Breast epithelium (tissue), 4 donors: ENCODE data around the gene POTEF. TPM values are rescaled to one million over a fixed set of nuclear protein-coding genes. Genes with fewer than 3 reads are reported as not detected.
"Not testable (repeated sequence)": the region's sequence is repeated elsewhere in the genome, so short reads cannot be mapped to it uniquely, and the experiment has no call there.

ENCODE experiments used
- DNase-seq, 2 donors: peaks; one replicate each; pipeline ENCODE4 v3.0.0-alpha.2; 2019; ENCODE audit warnings: low spot score in 2 of 2
- H3K27ac ChIP-seq, 2 donors: fragments of 200-600 bp; sonication (generic) in 1 of 2; one replicate each; pipeline ENCODE4 v1.5.1; 2016 to 2019; ENCODE audit warnings: mild to moderate bottlenecking in 1 of 2
- H3K27me3 ChIP-seq, 2 donors: fragments of 200-600 bp; sonication (generic) in 1 of 2; one replicate each; pipeline versions ENCODE4 v1.5.1 to v1.6.0; 2017 to 2019; ENCODE audit warnings: control low read depth in 1 of 2, mild to moderate bottlenecking in 1 of 2
- H3K36me3 ChIP-seq: fragments of 200-600 bp; one replicate; pipeline ENCODE4 v1.5.1; 2019
- H3K4me1 ChIP-seq, 2 donors: fragments of 200-600 bp; sonication (generic); one replicate each; pipeline ENCODE4 v1.5.1; 2016 to 2019; ENCODE audit warnings: control low read depth in 1 of 2
- H3K4me3 ChIP-seq, 3 donors: fragments of 200-600 bp; sonication (generic); 1 replicate in 2 of 3; 2 replicates in 1 of 3; pipeline ENCODE4 v1.5.1; 2016 to 2019; ENCODE audit warnings: mild to moderate bottlenecking in 3 of 3, moderate library complexity in 2 of 3
- H3K9me3 ChIP-seq, 2 donors: fragments of 200-600 bp; sonication (generic) in 1 of 2; one replicate each; pipeline ENCODE4 v1.5.1; 2016 to 2019; ENCODE audit warnings: control low read depth in 1 of 2
- POLR2A ChIP-seq: fragments of 450-650 bp; IDR thresholded peaks from one replicate; pipeline ENCODE4 v1.6.1; 2016; ENCODE audit warnings: antibody characterized with exemption, mild to moderate bottlenecking, moderate library complexity
- intact Hi-C: fragments of 100-400 bp; cut with DNase I; formaldehyde crosslinking; loops from one replicate; pipeline ENCODE4 v1.15.1; 2023; ENCODE audit warnings: low total_unique reads
- total RNA-seq, 3 donors: library from RNA; depleted of rRNA; stranded (reverse); fragments of >200 nt; gene quantifications; one replicate each; pipeline ENCODE4 v1.1.0, GENCODE V29; 2016

Gene POTEF
- total RNA-seq, 3 donors from 2014 or later: 3.3 to 4.2 TPM; not detected in 1

DNA sequence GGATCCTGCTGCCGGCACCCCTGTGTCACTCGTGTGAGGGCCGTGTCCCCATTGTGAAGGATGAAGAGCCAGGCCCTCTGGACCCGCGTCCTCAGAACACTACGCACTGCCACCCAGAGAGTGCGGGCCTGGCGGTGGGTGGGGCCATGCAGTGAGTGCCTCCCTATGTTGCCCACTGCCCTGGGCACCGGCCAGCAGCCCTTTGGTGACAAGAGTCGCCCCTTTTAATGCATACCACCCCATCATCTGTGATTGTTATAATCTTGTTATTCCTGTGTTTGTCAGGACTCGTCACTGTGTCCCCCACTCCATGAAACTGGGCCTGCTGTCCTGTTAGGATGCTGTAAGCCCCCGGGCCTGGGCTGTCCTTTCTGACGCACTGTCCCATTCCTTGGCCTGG, 9.3 kb upstream of the POTEF start:
- DNase-seq, H3K4me3 ChIP-seq, H3K4me1 ChIP-seq, H3K27ac ChIP-seq, H3K9me3 ChIP-seq, H3K36me3 ChIP-seq, intact Hi-C loops, H3K27me3 ChIP-seq: not testable (repeated sequence)

DNA sequence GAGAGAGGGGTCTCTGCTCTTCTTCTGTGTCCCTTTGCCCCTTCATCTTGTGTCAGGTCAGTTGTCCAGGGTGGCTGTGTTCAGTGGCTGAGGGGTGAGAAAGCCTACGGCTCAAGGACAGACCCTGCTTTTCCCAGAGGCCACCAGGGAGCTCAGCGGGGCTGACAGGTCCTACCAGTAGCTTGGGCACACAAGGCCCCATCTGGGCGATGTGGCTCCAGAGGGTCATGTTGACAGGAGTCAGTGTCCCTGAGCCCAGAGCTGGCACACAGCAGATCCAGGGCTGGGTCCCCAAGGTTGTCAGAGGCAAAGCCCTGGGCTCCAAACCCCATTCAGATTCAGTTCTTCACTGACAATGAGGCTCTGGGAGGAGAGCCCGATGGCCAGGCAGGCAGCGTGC, 8.1 kb upstream of the POTEF start:
- intact Hi-C loops, H3K27ac ChIP-seq, H3K27me3 ChIP-seq, H3K4me3 ChIP-seq, DNase-seq, H3K4me1 ChIP-seq, H3K9me3 ChIP-seq, H3K36me3 ChIP-seq: not testable (repeated sequence)

DNA sequence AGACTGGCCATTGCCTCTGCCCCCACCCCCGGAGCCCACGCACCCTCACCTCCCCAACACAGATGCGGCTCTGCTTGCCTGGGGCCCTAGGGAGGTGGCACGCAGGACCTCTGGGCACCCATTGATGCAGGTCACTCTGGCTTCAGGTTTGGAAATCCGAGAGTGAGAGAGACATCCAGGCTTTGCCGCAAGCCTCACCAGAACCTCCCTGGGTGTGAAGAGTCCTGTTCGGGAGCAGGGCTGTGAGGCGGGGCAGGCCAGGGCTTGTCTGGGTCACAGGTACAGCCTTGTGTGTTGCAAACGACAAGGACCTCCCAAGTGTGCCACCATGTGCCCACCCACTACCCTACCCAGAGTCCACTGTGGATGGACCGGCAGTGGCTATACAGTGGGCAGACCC, 7.5 kb upstream of the POTEF start:
- H3K27me3 ChIP-seq, H3K4me3 ChIP-seq, H3K27ac ChIP-seq, DNase-seq, H3K36me3 ChIP-seq, H3K9me3 ChIP-seq, intact Hi-C loops, H3K4me1 ChIP-seq: not testable (repeated sequence)

DNA sequence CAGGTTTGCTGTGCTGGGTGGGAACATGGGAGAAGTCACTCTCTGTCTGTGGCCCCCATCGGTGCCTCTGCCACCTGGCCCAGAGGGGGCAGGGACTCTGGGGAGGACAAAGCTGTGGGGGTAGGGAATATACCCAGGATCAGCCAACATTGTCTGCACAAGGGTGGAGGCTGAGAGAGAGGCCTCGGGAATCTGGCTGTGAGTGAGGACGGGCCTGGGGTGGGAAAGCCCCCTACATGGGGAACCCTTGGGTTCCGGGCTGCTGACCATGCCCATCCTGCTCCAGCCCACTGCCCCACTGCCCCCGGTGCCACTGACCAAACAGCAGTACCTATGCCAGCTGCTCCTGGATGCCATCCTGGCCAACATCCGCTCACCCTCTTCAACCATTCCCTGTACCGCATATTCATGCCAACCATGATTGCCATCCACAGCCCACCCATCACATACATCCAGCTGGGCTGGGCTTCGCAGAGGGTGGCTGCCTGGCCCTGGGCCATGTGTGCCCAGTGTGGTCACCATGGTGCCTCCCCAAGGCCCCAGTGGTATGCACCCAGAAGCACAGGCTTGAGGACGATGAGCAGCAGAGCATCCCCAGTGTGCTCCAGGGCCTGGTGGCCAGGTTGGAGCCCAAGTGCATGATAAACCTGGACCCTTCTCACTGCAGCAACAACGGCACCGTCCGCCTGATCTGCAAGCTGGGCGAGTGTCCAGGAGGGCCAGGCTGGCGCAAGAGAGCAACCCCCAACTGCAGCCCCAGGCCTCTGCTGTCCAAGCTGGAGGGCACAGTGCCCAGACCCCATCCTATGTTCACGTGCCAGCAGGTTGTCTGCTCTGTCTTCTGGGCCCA, 6.9 kb upstream of the POTEF start:
- Histone ChIP-seq H3K27me3 (no peaks in the 10 kb centered on the region), H3K27ac (no peak overlapping the region), H3K36me3 (no peaks in the 10 kb centered on the region), H3K4me1 (no peaks in the 10 kb centered on the region), H3K4me3 (no peak overlapping the region), H3K9me3 (no peaks in the 10 kb centered on the region)
- TF ChIP-seq POLR2A: no peak
- intact Hi-C loops: no loop called here
- DNase-seq: no peak

DNA sequence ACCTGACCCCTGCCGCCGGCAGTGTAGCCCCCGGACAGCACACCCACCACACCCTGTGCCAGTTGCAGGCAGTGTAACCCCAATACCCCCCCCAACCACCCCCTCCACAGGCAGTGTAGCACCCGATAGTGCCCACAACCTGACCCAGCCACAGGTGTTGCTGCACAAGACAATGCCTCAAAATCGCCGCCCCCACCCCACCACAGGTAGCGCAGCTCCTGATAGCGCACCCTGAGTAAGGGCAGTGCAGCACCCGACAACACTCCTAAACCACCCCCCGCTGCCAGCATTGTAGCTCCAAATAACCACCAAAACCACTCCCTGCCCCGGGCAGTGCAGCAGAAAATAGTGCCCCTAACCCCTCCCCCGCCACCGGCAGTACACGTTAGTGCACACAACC, 558 bp downstream of the POTEF start:
- H3K27me3 ChIP-seq, DNase-seq, H3K27ac ChIP-seq, H3K4me1 ChIP-seq, intact Hi-C loops, H3K9me3 ChIP-seq, H3K36me3 ChIP-seq, H3K4me3 ChIP-seq: not testable (repeated sequence)

DNA sequence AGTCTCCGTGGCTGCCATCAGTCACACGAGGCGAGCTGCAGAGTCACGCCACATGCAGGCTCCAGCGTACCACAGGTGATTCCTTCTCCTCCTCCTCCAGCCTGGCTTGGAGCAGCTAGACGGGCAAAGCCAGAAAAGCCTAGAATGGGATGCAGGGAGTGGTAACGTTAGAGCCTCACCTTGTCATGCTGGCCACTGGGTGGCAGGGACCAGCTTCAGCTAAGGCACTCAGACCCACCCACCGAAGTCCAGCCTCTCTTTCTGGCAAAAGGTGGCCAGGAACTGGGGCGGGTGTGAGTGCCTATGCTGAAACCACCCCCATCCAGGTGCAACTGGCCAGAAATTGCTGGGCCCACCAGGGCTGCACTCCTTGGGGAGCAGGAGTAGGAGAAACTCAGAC, 1.3 kb downstream of the POTEF start:
- H3K27ac ChIP-seq, H3K36me3 ChIP-seq, H3K4me3 ChIP-seq, H3K4me1 ChIP-seq, H3K27me3 ChIP-seq, H3K9me3 ChIP-seq, intact Hi-C loops, DNase-seq: not testable (repeated sequence)

DNA sequence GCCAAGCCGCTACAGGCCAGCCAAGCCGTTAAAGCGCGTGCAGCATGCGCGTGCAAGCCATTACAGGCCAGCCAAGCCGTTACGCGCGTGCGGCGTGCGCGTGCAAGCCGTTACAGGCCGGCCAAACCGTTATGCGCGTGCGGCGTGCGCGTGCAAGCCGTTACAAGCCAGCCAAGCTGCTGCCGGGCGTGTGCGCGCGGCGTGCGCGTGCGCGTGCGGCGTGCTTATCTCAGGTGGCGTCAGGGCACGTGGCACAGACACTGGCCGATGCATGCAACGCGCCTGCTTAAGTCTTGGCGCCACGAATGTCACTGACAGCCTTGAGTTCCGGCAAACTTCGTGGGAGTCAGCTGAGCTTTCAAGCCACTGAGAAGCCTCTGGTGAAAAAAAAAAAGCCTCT, 8.1 kb downstream of the POTEF start:
- H3K4me3 ChIP-seq, H3K9me3 ChIP-seq, H3K27ac ChIP-seq, H3K4me1 ChIP-seq, H3K36me3 ChIP-seq, DNase-seq, H3K27me3 ChIP-seq, intact Hi-C loops: not testable (repeated sequence)

DNA sequence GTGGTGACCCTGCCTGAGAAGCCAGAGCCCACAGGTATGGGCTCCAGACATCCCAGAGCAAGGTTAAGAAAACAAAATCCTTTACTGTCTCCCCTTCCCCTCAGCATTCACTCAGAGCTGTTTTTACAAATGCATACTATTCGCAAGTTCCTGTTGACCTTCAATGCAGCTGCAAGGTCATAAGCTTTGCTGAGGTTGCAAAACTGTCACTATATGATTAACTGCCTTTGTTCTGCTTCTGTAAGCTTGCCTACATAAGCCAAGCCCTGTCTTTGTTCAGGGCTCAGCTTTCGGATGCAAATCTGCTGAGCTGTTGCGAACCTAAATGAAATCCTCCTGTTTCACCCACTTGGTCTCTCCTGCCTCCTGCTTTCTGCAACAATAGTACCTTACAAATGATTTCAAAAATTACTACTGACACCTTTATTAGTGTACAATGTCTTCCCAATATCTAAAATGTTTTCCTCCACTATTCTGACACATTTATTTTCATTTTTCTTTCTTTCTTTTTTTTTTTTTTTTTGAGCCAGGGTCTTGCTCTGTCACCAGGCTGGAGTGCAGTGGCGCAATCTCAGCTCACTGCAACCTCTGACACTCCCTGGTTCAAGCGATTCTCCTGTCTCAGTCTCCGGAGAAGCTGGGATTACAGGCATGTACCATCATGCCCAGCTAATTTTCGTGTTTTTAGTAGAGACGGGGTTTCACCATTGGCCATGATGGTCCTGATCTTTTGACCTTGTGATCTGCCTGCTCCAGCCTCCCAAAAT, 26.2 kb downstream of the POTEF start:
- H3K27me3 ChIP-seq, H3K9me3 ChIP-seq, H3K36me3 ChIP-seq, H3K27ac ChIP-seq, DNase-seq, H3K4me1 ChIP-seq, intact Hi-C loops, H3K4me3 ChIP-seq: not testable (repeated sequence)

DNA sequence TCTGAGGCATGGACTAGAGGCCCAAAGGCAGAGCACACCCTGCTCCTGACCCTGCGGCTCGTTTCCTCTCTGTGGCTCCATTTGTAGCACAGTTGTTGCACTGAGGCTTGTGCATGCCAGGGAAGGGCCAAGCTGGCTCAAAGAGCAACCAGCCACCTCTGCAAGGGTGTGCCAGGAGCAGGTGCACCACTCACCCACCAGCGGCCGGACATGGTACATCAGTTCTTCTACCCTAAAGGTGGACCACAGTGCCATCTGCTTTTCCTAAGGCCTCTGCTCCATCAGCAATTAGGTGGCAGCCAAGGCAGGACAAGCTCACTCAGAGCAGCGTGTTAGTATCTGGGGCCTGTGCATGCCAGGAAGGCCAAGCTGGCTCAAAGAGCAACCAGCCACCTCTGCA, 66.4 kb downstream of the POTEF start:
- H3K4me1 ChIP-seq, intact Hi-C loops, H3K27ac ChIP-seq, H3K36me3 ChIP-seq, H3K4me3 ChIP-seq, H3K9me3 ChIP-seq, DNase-seq, H3K27me3 ChIP-seq: not testable (repeated sequence)

DNA sequence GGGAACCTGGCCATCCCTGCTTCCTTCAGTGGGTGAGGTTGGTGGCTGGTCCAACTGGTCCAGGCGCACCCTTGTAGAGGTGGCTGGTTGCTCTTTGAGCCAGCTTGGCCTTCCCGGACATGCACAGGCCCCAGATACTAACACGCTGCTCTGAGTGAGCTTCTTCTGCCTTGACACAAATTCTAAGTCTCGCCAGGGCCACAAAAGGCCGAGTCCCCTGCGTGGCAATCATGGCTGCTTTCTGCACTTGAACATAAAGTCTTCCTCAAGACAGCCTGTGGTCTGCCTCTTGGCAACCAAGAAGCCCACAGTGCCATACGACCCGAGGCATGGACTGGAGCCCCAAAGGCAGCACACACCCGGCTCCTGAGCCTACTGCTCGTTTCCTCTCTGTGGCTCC, 69.0 kb downstream of the POTEF start:
- H3K27me3 ChIP-seq, H3K4me3 ChIP-seq, H3K4me1 ChIP-seq, DNase-seq, H3K9me3 ChIP-seq, intact Hi-C loops, H3K36me3 ChIP-seq, H3K27ac ChIP-seq: not testable (repeated sequence)

DNA sequence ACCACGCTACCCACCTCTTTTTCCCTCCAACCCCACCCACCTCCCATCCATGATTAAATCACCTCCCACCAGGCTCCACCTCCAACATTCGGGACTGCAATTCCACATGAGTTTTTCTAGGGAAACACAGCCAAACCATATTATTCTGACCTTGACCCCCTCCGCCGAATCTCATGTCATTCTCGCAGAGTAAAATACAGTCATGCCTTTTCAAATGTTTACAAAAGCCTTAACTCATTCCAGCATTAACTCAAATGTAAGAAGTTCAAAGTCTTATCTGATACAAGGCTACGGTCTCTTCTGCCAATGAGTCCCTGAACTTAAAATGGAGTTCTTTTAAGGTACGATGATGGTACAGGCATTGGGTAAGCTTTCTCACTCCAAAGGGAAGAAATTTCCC, 72.7 kb downstream of the POTEF start:
- DNase-seq, H3K27me3 ChIP-seq, H3K4me3 ChIP-seq, H3K4me1 ChIP-seq, H3K9me3 ChIP-seq, H3K36me3 ChIP-seq, H3K27ac ChIP-seq, intact Hi-C loops: not testable (repeated sequence)

DNA sequence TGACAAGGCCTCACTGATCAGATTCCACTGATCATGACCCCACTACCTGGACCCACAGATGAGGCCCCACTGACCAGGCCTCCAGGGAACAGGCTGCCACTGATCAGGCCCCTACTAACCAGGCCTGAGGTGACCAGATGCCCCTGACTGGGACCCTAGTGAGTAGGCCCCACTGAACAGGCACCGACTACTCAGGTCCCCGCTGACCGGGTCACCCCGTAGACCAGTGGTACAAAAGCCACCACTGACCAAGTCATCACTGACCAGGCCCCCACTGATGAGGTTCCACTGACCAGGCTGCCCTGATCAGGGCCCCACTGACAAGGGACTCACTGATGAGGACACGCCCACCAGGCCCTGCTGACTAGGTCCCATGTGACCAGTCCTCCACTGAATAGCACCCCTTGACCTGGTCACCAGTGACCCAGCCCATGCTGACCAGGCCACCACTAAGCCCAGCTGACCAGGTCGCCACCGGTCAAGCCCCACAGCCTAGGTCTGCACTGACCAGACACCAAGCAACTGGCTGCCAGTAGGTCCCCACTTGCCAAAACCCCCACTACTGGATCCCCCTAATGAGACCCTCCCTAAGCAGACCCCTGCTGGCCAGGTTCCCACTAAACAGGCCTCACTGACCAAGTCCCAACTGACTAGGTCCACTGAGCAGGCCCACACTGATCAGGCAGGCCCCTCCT, 75.7 kb downstream of the POTEF start:
- H3K27me3 ChIP-seq, H3K4me3 ChIP-seq, DNase-seq, H3K36me3 ChIP-seq, H3K27ac ChIP-seq, H3K4me1 ChIP-seq, intact Hi-C loops, H3K9me3 ChIP-seq: not testable (repeated sequence)

DNA sequence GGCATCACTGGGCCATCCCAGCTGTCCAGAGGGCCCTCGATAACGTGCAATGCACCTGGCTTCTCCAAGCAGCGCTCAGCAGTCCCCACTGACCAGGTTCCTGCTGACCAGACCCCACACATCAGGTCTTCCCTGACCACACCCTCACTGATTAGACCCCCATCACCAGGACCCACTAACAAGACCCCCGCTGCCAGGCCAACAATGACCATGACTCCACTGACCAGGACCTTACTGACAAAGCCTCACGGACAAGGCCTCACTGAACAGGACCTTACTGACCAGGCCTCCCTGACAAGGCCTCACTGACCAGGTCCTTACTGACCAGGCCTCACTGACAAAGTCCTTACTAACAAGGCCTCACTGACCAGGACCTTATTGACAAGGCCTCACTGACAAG, 76.6 kb downstream of the POTEF start:
- H3K4me1 ChIP-seq, DNase-seq, H3K27me3 ChIP-seq, H3K27ac ChIP-seq, intact Hi-C loops, H3K36me3 ChIP-seq, H3K9me3 ChIP-seq, H3K4me3 ChIP-seq: not testable (repeated sequence)
